ENCODE measurements around the gene CNIH4.
"Not testable (repeated sequence)": the region's sequence is repeated elsewhere in the genome, so short reads cannot be mapped to it uniquely, and the experiment has no call there.

CNIH4 gene

GRCh38 chr1:224393294-224393693 is 36.6 kb downstream of the CNIH4 start:
- DNase-seq = no peak

- DNase-seq = no peak
Observed at GRCh38 chr1:224399887-224400286, 43.2 kb downstream of the CNIH4 start.

- DNase-seq = no peak
Observed at GRCh38 chr1:224402472-224403036, 45.9 kb downstream of the CNIH4 start.

- DNase-seq = peak in 2 of 58 donors; percentile 0 to 2
Observed at GRCh38 chr1:224404916-224405603, 48.4 kb downstream of the CNIH4 start.

GRCh38 chr1:224405604-224405970 is 48.9 kb downstream of the CNIH4 start:
- no peak for DNase-seq

- DNase-seq = no peak
Observed at GRCh38 chr1:224406216-224406615, 49.5 kb downstream of the CNIH4 start.

GRCh38 chr1:224407571-224408293 is 51.1 kb downstream of the CNIH4 start:
- no peak for DNase-seq

GRCh38 chr1:224408294-224408590 is 51.6 kb downstream of the CNIH4 start:
- no peak for DNase-seq

- DNase-seq = no peak
Observed at GRCh38 chr1:224411766-224412165, 55.1 kb downstream of the CNIH4 start.

GRCh38 chr1:224420106-224420505 is 63.4 kb downstream of the CNIH4 start:
- no peak for DNase-seq

GRCh38 chr1:224425279-224425884 is 68.7 kb downstream of the CNIH4 start:
- no peak for DNase-seq

- not testable (repeated sequence) for DNase-seq
Observed at GRCh38 chr1:224426869-224427268, 70.2 kb downstream of the CNIH4 start.

GRCh38 chr1:224427346-224427745 is 70.7 kb downstream of the CNIH4 start:
- no peak for DNase-seq

GRCh38 chr1:224428713-224429112 is 72.0 kb downstream of the CNIH4 start:
- not testable (repeated sequence) for DNase-seq
